GM15510 (cell line): ENCODE results near the gene HOXD11.

ENCODE experiments used
- POLR2A ChIP-seq: IDR thresholded peaks from 3 replicates; pipeline ENCODE4 v1.6.1; 2011; ENCODE audit warnings: borderline replicate concordance; ENCODE audit not compliant: insufficient read length; ENCODE audit errors: extremely low read depth

The HOXD11 gene

GRCh38 chr2:176085861-176086771 is 21.0 kb upstream of the HOXD11 start:
- no peak for TF ChIP-seq POLR2A

- no peak for TF ChIP-seq POLR2A
Observed at GRCh38 chr2:176087330-176088047, 19.6 kb upstream of the HOXD11 start.

- no peak for TF ChIP-seq POLR2A
Observed at GRCh38 chr2:176088048-176088936, 18.8 kb upstream of the HOXD11 start.

GRCh38 chr2:176088937-176089842 is 17.9 kb upstream of the HOXD11 start:
- TF ChIP-seq POLR2A, result no peak

GRCh38 chr2:176089843-176090395 is 17.2 kb upstream of the HOXD11 start:
- TF ChIP-seq POLR2A, result no peak

GRCh38 chr2:176090862-176091261 is 16.2 kb upstream of the HOXD11 start:
- no peak for TF ChIP-seq POLR2A

GRCh38 chr2:176091329-176092258 is 15.5 kb upstream of the HOXD11 start:
- no peak for TF ChIP-seq POLR2A

- TF ChIP-seq POLR2A, result no peak
Observed at GRCh38 chr2:176092270-176093144, 14.6 kb upstream of the HOXD11 start, which contains the start of gene HOXD13. HOXD13 (plus strand) TSS chr2:176092721; CDS start chr2:176092891, 170 bp downstream.

GRCh38 chr2:176093145-176093897 is 13.8 kb upstream of the HOXD11 start:
- no peak for TF ChIP-seq POLR2A

GRCh38 chr2:176093898-176094249 is 13.2 kb upstream of the HOXD11 start:
- TF ChIP-seq POLR2A, result no peak

GRCh38 chr2:176094349-176094748 is 12.7 kb upstream of the HOXD11 start:
- TF ChIP-seq POLR2A, result no peak
